Endothelial cell of umbilical vein (primary cell): ENCODE measurements around the gene KCTD1. TPM values are rescaled to one million over a fixed set of nuclear protein-coding genes. Genes with fewer than 3 reads are reported as not detected.

ENCODE experiments used
- BruUV-seq: library from RNA; stranded (reverse); fragments of 400-500 nt; replicated peaks from 2 replicates; lab custom pipeline; 2021; lab: Mats Ljungman, UMichigan
- CTCF ChIA-PET: fragments of 300-600, 350-600 bp; sonication (Branson Sonifier 250); formaldehyde crosslinking; loops from one replicate; lab custom pipeline; 2021; ENCODE audit warnings: antibody characterized with exemption, inconsistent platforms; lab: Charles Lee
- POLR2A ChIA-PET: fragments of 300-600, 350-600 bp; sonication (Branson Sonifier 250); formaldehyde crosslinking; loops from one replicate; lab custom pipeline; 2021; ENCODE audit warnings: antibody characterized with exemption, inconsistent platforms; lab: Charles Lee
- DNase-seq: peaks from one replicate; pipeline ENCODE4 v3.0.0-alpha.2; 2011; ENCODE audit warnings: low read depth, low spot score
- FAIRE-seq: peaks from 2 replicates; lab custom pipeline; 2011; peaks lifted over from hg19 to GRCh38; lab: Jason Lieb, UNC
- H2AFZ ChIP-seq: 2 replicates; pipeline ENCODE4 v1.6.0; 2012; ENCODE audit warnings: low read depth, low read length, control low read depth, inconsistent platforms
- H3K27ac ChIP-seq: 2 replicates; pipeline ENCODE4 v1.5.1; 2011; ENCODE audit warnings: low read depth, mild to moderate bottlenecking, control low read depth, low read length, moderate library complexity; ENCODE audit not compliant: insufficient read depth
- H3K27me3 ChIP-seq, 2 experiments: 2 replicates each; pipeline versions ENCODE4 v1.6.0 to v1.6.1; 2011; ENCODE audit warnings: low read length in 2 of 2, mixed read lengths in 1 of 2; ENCODE audit not compliant: control insufficient read depth in 2 of 2, insufficient read depth in 2 of 2
- H3K36me3 ChIP-seq, 2 experiments: 2 replicates in 1 of 2; 3 replicates in 1 of 2; pipeline ENCODE4 v1.5.1; 2011; ENCODE audit warnings: low read length in 2 of 2, mild to moderate bottlenecking in 1 of 2, moderate library complexity in 1 of 2; ENCODE audit not compliant: control insufficient read depth in 2 of 2, insufficient read depth in 2 of 2; ENCODE audit errors: extremely low read depth in 1 of 2
- H3K4me1 ChIP-seq: 3 replicates; pipeline ENCODE4 v1.5.1; 2011; ENCODE audit warnings: mild to moderate bottlenecking, low read length; ENCODE audit not compliant: control insufficient read depth, insufficient read depth; ENCODE audit errors: extremely low read depth
- H3K4me2 ChIP-seq: 2 replicates; pipeline ENCODE4 v1.6.1; 2011; ENCODE audit warnings: low read length, control low read depth, mixed read lengths; ENCODE audit not compliant: insufficient read depth
- H3K4me3 ChIP-seq, 3 experiments: fragments of 200-600 bp in 1 of 3; sonication (generic), shearing (Covaris generic) in 1 of 3; replicated peaks in 1 of 3; 2 replicates each; pipeline ENCODE4 v1.5.1; 2011 to 2016; ENCODE audit warnings: control low read depth in 3 of 3, low read length in 3 of 3, mild to moderate bottlenecking in 2 of 3, inconsistent platforms in 1 of 3, low read depth in 1 of 3, moderate library complexity in 1 of 3; ENCODE audit not compliant: insufficient read depth in 1 of 3
- H3K79me2 ChIP-seq: 2 replicates; pipeline ENCODE4 v1.6.0; 2012; ENCODE audit warnings: low read length, inconsistent platforms; ENCODE audit not compliant: control insufficient read depth, insufficient read depth
- H3K9ac ChIP-seq: replicated peaks from 2 replicates; pipeline ENCODE3; 2011; ENCODE audit warnings: low read length, control low read depth; ENCODE audit not compliant: insufficient read depth; ENCODE audit errors: extremely low read depth
- H3K9me1 ChIP-seq: replicated peaks from 3 replicates; pipeline ENCODE4 v1.6.0; 2011; ENCODE audit warnings: mild to moderate bottlenecking, low read length; ENCODE audit not compliant: control insufficient read depth, insufficient read depth; ENCODE audit errors: extremely low read depth
- H3K9me3 ChIP-seq: replicated peaks from 2 replicates; pipeline ENCODE4 v1.5.1; 2012; ENCODE audit warnings: low read length, inconsistent platforms; ENCODE audit not compliant: control insufficient read depth, insufficient read depth
- H4K20me1 ChIP-seq: replicated peaks from 2 replicates; pipeline ENCODE3; 2011; ENCODE audit warnings: mild to moderate bottlenecking, low read length; ENCODE audit not compliant: control insufficient read depth, insufficient read depth; ENCODE audit errors: extremely low read depth
- EZH2 ChIP-seq: IDR thresholded peaks from 2 replicates; pipeline ENCODE4 v1.6.1; 2012; ENCODE audit warnings: borderline replicate concordance, low read depth, mild to moderate bottlenecking, moderate library complexity, low read length, inconsistent platforms; ENCODE audit not compliant: severe bottlenecking
- FOS ChIP-seq: IDR thresholded peaks from 2 replicates; pipeline ENCODE4 v1.6.1; 2011; ENCODE audit warnings: mild to moderate bottlenecking, low read length, moderate library complexity, borderline replicate concordance; ENCODE audit not compliant: insufficient read depth
- GATA2 ChIP-seq: IDR thresholded peaks from 2 replicates; pipeline ENCODE4 v1.7.0; 2011; ENCODE audit warnings: low read depth, mild to moderate bottlenecking, moderate library complexity, mixed read lengths, low read length; ENCODE audit not compliant: insufficient read length, insufficient read depth
- JUN ChIP-seq: IDR thresholded peaks from 2 replicates; pipeline ENCODE4 v1.6.1; 2011; ENCODE audit warnings: borderline replicate concordance, low read depth; ENCODE audit not compliant: insufficient read length, insufficient read depth
- MYC ChIP-seq: IDR thresholded peaks from one replicate; pipeline ENCODE4 v1.6.1; 2011; ENCODE audit warnings: mild to moderate bottlenecking, low read depth, low read length
- POLR2A ChIP-seq: IDR thresholded peaks from 2 replicates; pipeline ENCODE4 v1.6.1; 2012; ENCODE audit warnings: low read depth, mild to moderate bottlenecking, control low read depth, low read length
- POLR2AphosphoS5 ChIP-seq: IDR thresholded peaks from 2 replicates; pipeline ENCODE4 v1.6.1; 2012; ENCODE audit warnings: low read depth, mild to moderate bottlenecking, control low read depth, low read length, moderate library complexity; ENCODE audit not compliant: insufficient read depth
- dilution Hi-C: fragments of 300-500 bp; cut with MboI; formaldehyde crosslinking; loops from one replicate; pipeline ENCODE4 v1.15.0; 2019; ENCODE audit warnings: low sequenced_read_pairs; ENCODE audit not compliant: extremely low pct_ligation_motif_present
- intact Hi-C: fragments of 100-400 bp; cut with micrococcal nuclease; formaldehyde crosslinking; loops from one replicate; pipeline ENCODE4 v1.10.0; 2022
- polyA plus RNA-seq, 4 experiments: library from polyadenylated mRNA; depleted of rRNA in 3 of 4; stranded (reverse) in 3 of 4; unstranded in 1 of 4; fragments of >200 nt; gene quantifications; 2 replicates each; pipeline versions ENCODE4 v1.2.1 to v1.2.3, GENCODE V29; 2011 to 2012; ENCODE audit warnings: missing spikeins in 1 of 4
- total RNA-seq: library from RNA; stranded (reverse); gene quantifications from 2 replicates; pipeline ENCODE4 v1.2.3, GENCODE V29; 2021
- TF ChIP-seq, protein P1 (sequence below): IDR thresholded peaks from 2 replicates; pipeline ENCODE4 v1.6.1; 2011; ENCODE audit not compliant: insufficient read depth, insufficient read length
- TF ChIP-seq, protein P2 (sequence below), 2 donors: IDR thresholded peaks; 1 replicate in 1 of 2; 2 replicates in 1 of 2; pipeline ENCODE4 v1.5.1; 2011; ENCODE audit warnings: low read length in 2 of 2, mild to moderate bottlenecking in 2 of 2, moderate library complexity in 2 of 2, control low read depth in 1 of 2, inconsistent platforms in 1 of 2, low read depth in 1 of 2; ENCODE audit not compliant: insufficient read depth in 1 of 2; ENCODE audit errors: extremely low read depth in 1 of 2

The KCTD1 gene
- total and polyA plus RNA-seq, 2 donors (not counting 3 experiments of a cell fraction or from before 2014, with no cell fraction given) = 6.1 to 12.1 TPM

DNA sequence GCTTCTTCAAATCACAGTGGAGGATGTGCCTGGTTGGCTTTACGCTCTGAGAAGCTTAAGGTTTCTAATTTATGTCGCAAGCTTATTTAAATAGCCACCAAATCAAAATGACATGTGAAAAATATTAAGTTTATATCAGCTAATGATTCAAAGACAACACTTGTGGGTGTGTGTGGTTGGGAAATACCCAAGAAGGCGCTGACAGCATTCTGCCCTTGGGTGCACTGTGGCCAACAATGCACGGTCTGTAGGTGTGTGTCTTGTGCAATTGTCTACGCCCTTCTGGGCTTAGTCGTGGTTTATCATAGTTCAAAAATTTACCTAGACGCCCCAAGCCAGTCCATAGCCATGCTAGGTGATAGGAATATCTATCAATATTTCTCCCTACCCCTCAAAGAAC, 60.9 kb downstream of the KCTD1 start:
- no peak overlapping the region for H3K27ac ChIP-seq
- intact Hi-C loops (no loop called here), dilution Hi-C loops (no loop called here)
- H4K20me1 ChIP-seq = no peaks in the 10 kb centered on the region
- no peak overlapping the region for H3K4me3 ChIP-seq
- TF ChIP-seq GATA2 = no peak
- TF ChIP-seq, protein P1, sequence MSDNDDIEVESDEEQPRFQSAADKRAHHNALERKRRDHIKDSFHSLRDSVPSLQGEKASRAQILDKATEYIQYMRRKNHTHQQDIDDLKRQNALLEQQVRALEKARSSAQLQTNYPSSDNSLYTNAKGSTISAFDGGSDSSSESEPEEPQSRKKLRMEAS = no peak
- no peak for TF ChIP-seq FOS
- no peak for TF ChIP-seq MYC
- TF ChIP-seq JUN = no peak
- TF ChIP-seq, protein P2, sequence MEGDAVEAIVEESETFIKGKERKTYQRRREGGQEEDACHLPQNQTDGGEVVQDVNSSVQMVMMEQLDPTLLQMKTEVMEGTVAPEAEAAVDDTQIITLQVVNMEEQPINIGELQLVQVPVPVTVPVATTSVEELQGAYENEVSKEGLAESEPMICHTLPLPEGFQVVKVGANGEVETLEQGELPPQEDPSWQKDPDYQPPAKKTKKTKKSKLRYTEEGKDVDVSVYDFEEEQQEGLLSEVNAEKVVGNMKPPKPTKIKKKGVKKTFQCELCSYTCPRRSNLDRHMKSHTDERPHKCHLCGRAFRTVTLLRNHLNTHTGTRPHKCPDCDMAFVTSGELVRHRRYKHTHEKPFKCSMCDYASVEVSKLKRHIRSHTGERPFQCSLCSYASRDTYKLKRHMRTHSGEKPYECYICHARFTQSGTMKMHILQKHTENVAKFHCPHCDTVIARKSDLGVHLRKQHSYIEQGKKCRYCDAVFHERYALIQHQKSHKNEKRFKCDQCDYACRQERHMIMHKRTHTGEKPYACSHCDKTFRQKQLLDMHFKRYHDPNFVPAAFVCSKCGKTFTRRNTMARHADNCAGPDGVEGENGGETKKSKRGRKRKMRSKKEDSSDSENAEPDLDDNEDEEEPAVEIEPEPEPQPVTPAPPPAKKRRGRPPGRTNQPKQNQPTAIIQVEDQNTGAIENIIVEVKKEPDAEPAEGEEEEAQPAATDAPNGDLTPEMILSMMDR (IDR thresholded peaks at IDR 0.05; ENCODE audit: extremely low read depth in 1 of 2, insufficient read depth in 1 of 2, low read depth in 1 of 2, low read length in 2 of 2) = no peak
- TF ChIP-seq POLR2AphosphoS5 = no peak
- TF ChIP-seq EZH2 = no peak
- no peak for TF ChIP-seq POLR2A
- no peaks in the 10 kb centered on the region for H3K9me1 ChIP-seq
- no peaks in the 10 kb centered on the region for H3K4me1 ChIP-seq
- POLR2A ChIA-PET = no interaction called here
- CTCF ChIA-PET = interaction anchor here (1.3 to 1.6 kb wide), 2 partner anchors 9 to 104 kb away, joined by 3 to 5 read pairs; no protein-coding TSS in a partner anchor
- no peaks in the 10 kb centered on the region for H3K36me3 ChIP-seq
- no peaks in the 10 kb centered on the region for H3K79me2 ChIP-seq
- no peak overlapping the region for H3K4me2 ChIP-seq
- H2AFZ ChIP-seq = no peak overlapping the region
- H3K9ac ChIP-seq = no peak overlapping the region
- H3K27me3 ChIP-seq = no peaks in the 10 kb centered on the region
- FAIRE-seq = no peak
- DNase-seq = no peak
- BruUV-seq = no TSS peak
- H3K9me3 ChIP-seq = no peaks in the 10 kb centered on the region
